DMS153 (cell line): ENCODE data around the gene SNPH.
"Not testable (repeated sequence)": the region's sequence is repeated elsewhere in the genome, so short reads cannot be mapped to it uniquely, and the experiment has no call there.

ENCODE experiments used
- DNase-seq: peaks from one replicate; lab custom pipeline; 2025; lab: John Stamatoyannopoulos, UW

SNPH gene, protein sequence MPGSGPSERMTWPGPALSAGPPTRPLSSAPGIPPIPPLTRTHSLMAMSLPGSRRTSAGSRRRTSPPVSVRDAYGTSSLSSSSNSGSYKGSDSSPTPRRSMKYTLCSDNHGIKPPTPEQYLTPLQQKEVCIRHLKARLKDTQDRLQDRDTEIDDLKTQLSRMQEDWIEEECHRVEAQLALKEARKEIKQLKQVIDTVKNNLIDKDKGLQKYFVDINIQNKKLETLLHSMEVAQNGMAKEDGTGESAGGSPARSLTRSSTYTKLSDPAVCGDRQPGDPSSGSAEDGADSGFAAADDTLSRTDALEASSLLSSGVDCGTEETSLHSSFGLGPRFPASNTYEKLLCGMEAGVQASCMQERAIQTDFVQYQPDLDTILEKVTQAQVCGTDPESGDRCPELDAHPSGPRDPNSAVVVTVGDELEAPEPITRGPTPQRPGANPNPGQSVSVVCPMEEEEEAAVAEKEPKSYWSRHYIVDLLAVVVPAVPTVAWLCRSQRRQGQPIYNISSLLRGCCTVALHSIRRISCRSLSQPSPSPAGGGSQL

DNA sequence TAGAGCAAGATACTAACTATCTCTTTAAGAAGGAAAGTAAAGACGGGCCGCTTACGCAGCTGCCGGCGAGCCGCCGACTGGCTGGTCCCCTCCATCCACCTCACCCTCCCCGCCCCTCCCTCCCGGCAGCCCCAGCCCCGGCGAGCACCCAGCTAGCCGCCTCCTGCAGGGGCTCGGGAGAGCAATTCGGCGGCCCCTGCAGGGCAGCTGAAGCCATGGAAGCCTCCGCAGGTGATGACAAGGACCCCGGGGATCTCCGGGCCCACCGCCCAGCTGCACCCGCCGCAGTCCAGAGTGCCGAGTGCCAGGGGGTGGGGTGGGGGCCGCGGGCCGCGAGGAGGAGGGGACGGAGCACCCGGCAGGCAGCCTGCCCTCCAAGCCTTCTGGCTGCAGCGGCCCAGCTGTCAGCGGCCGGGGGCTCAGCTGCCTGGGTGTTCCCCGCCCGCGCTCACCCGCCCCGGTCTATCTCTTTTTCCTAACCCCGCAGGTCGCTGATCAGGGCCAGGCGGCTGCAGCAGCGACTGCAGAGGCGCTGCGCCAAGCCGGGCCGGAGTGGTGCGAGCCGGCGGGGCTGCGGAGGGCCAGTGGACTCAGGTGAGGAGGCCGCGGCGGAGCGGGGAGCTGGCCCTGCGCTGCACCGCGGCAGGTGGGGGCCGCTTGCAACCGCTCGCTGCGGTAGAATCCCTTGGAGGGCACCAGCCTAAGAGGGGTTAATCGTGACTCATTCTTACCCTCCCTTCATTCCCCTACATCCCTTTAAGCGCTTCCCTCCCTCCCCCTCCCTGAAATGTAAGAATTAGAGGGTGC lies at the start of gene SNPH:
SNPH (plus strand) TSS at position 128 of the 807 bp plus-strand sequence. CDS start 29,946 bp downstream, outside the sequence.
- DNase-seq = peak; percentile 13

DNA sequence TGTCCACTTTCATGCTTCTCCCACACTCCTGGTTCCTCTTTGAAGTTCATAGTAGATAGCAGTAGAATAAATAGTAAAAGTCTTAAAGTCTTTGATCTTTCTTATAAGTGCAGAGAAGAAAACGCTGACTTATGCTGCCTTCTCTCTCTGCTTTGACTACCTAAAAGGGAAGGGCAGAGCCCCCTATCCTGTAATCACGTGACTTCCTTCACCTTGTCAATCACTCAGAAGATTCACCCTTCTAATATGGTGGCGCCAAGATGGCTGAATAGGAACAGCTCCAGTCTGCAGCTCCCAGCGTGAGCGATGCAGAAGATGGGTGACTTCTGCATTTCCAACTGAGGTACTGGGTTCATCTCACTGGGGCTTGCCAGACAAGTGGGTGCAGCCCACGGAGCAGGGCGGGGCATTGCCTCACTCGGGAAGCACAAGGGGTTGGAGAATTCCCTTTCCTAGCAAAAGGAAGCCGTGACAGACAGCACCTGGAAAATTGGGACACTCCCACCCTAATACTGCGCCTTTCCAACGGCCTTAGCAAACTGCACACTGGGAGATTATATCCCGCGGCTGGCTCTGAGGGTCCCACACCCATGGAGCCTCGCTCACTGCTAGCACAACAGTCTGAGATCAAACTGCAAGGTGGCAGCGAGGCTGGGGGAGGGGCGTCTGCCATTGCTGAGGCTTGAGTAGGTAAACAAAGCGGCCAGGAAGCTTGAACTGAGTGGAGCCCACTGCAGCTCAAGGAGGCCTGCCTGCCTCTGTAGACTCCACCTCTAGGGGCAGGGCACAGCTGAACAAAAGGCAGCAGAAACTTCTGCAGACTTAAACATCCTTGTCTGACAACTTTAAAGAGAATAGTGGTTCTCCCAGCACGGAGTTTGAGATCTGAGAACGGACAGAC lies 49.3 kb upstream of the SNPH start:
- DNase-seq = not testable (repeated sequence)

DNA sequence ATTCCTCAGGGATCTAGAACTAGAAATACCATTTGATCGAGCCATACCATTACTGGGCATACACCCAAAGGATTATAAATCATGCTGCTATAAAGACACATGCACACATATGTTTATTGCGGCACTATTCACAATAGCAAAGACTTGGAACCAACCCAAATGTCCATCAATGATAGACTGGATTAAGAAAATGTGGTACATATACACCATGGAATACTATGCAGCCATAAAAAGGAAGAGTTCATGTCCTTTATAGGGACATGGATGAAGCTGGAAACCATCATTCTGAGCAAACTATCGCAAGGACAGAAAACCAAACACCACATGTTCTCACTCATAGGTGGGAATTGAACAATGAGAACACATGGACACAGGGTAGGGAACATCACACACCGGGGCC lies 43.3 kb upstream of the SNPH start:
- not testable (repeated sequence) for DNase-seq

DNA sequence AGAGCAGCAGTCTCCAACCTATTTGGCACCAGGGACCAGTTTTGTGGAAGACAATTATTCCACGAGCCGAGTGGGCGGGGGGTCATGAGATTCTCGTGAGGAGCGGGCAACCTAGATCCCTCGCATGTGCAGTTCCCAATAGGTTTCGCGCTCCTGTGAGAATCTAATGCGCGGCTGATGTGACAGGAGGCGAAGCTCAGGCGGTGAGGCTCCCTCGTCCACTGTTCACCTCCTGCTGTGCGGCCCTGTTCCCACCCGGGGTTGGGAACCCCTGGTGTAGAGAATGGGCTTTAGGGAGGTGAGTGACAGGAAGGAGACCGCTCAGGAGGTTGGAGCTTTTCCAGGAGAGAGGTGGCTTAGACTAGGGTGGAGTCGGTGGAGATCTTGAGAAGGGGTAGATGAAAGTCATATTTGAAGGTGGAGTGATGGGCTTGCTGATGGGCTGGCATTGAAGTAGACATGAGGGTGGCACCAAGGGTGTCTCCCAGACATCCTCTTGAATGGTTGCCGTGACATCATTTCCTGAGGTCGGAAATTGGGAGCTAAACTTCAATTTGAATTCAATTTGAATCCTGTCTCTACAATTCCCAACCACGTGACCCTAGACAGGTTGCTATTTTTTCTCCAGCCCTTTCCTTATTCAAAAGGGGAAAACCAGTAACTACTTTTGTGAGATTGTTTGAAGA lies 41.7 kb upstream of the SNPH start:
- no peak for DNase-seq

DNA sequence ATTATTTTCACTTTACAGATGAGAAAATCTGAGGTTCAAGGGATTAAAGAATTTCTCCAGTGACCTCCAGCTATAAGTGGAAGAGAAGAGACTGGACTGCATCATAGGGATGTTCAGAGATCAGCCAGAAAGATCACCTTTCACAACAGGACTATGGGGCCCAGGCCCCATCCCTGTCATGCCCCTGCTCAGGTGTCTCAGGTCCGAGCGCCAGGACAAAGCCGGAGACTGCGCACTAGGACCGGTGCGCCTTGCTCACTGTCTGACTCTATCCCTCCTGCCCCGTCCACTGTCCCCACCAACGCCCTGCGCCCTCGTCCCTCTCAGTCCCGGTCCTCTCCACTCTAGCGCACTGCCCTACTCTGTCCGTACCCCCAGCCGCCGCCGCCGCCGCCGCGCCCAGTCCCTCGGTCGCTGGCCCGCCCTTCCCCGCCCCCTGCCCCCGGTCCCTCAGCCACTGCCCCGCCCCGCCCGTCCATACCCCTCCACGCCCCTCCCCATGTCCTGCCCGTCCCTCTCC lies 40.8 kb upstream of the SNPH start:
- DNase-seq = peak; percentile 22

DNA sequence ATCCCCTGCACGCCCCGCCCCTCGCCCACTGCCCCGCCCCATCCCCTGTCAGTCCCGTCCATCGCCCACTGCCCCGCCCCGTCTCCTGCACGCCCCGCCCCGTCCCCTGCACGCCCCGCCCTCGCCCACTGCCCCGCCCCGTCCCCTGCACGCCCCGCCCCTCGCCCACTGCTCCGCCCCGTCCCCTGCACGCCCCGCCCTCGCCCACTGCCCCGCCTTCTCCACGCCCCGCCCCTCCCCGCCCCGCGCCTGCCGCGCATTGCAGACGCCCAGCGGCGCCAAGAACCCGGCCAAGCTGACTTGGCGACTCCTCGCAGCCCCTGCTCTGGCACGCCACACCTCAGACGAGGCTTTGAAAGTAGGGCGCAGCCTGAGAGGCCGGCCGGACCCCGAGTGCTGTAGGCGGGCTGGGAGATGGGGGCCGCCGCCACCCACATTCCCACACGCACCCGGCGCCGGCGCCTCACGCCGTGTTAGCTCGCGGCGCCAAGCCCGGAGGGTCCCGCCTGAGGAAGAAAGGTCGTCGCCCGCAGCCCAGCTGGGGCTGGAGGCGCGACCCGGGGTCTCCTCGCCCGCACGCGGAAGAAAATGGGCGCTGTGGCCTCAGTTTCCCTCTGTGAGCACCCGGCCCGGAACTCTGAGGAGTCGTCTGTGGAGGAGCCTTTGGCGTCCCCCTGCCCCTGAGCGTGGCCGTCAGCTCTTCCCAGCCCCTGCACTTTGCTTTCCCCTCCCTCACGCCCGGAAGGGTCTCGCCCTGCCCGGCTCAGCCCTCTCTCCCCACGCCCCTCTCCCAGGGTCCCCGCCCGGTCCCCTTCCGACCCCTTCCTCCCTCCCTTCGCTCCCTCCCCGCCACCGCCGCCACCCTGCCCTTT lies 40.1 kb upstream of the SNPH start, which contains the start of gene RAD21L1:
RAD21L1 (plus strand) TSS at position 262 of the 872 bp plus-strand sequence. CDS start 2,410 bp downstream, outside the sequence.
- no peak for DNase-seq

DNA sequence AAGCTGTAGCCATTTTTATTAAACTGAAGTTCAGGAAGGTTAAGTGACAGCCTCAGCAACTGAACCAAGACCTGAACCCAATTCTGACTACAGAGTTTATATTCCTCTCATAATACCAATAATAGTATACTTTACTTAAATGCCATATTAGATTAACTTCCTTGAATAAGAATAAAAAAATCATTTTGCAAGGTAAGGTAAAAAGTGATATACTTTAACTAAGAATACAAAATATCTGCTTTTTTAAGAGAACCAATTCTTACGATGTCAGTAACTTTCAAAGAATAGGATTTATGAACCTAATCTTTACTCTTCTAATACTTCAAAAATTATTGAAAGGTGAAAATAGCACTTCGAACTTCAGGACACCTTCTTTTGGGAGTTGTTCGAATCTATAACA lies 36.6 kb upstream of the SNPH start:
- DNase-seq = no peak

DNA sequence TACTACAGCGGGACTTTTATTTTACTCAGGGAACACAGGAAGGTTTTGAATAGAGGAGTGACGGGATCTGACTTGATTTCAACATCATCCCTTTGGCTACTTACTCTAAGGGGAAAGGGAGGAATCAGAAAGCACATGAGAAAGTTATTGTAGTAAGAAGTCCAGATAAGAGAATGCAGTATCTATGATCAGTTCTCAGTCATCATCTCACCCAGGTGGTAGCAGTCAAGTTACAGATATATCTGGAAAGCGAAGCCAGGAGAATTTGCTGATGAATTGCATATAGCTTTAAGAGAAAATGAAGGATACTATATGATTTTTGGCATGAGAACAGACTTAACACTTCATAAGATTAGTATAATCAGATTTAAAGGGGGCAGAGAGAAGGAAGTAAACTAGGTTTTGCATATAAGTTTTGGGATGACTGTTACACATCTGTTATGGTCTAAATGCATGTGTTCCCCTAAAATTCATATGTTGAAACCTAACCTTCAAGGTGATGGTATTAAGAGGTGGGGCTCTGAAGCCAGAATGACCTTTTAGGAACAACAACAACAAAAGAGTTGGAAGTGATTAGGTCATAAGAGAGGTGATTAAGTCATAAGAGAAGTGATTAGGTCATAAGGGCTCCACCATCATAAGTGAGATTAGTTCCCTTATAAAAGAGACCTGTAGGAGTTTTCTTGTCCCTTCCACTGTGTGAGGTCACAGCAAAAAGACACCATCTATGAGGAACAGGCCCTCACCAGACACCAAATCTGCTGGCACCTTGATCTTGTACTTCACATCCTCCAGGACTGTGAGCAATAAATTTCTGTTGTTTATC lies 33.6 kb upstream of the SNPH start:
- DNase-seq = no peak

DNA sequence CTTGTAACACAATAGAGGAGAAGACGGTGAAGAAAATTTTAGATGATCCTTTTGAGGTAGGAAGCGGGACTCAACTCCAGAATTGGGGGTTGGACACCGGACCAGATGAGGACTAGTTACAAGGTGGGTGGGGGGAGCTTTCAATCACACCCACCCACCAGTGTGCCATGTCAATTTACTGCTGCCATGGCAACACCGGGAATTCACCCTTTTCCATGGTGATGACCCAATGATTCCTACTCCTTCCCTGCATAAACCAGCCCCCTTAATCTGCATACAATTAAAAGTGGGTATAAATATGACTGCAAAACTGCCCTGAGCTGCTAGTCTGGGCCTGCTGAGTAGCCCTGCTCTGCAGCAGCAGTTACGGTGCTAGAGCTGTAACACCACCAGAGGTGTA lies 25.5 kb upstream of the SNPH start:
- no peak for DNase-seq

DNA sequence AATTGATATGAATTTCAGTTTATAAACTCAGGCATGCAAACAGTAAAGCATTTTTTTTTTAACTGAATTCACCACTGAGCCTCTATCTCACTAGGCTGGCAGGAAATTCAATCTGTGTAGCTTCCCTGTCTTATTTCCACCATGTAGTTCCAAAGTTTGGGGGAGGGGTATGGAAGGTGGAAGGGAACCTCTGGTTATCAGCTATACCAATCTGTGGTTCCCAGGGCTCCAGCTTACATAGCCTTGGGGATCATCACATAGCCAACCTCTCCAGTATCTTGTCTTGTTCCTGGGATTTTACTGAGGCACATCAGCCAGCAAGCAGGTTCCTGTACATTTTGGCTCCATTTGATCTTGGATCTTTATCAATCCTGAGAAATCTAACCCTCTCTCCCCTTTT lies 24.6 kb upstream of the SNPH start:
- no peak for DNase-seq

DNA sequence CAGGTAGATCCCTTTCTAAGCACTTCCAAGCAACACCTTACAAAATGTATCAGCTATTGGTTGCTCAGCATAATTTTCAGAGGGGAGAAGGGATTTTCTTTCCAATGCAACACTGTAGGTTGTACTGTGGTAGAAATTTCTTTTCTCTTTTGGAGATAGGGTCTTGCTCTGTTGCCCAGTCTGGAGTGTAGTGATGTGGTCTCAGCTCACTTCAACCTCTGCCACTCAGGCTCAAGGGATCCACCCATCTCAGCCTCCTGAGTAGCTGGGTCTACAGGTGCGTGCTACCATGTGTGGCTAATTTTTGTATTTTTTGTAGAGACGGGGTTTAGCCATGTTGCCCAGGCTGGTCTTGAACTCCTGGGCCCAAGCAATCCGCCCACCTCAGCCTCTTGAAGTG lies 24.0 kb upstream of the SNPH start:
- no peak for DNase-seq

DNA sequence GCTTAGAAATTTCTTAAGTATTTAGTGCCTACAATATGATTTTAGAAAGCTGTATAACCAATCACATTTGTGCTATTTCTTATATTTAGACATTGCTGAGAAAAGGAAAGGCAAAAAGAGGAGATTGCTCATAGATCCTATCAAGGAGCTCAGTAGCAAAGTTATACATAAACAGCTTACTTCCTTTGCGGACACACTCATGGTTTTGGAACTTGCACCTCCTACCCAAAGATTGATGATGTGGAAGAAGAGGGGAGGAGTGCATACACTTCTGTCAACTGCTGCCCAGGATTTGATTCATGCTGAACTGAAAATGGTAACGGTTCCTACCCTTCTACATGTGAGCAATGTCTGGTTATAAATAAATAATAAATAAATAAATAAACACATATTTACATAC lies 23.6 kb upstream of the SNPH start:
- no peak for DNase-seq

DNA sequence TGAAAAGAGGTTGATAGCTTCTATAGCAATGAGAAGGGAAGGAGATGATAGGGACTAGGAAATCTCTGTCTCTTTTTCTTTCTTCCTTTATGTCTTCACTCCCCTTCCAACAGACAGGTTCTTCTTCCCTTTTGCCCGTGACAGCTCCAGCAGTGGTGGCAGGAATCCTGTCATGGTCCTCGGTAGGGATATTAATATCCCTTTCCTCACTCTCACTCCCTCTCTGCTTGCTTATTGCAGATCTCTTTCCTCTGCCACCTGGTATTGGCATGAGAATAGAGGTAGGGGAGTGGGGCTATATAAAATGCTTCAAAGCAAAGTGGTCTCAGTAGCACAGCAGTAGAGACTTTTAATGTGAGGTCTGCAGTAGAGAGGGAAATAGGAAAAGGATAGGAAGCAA lies 20.5 kb upstream of the SNPH start:
- DNase-seq = no peak

DNA sequence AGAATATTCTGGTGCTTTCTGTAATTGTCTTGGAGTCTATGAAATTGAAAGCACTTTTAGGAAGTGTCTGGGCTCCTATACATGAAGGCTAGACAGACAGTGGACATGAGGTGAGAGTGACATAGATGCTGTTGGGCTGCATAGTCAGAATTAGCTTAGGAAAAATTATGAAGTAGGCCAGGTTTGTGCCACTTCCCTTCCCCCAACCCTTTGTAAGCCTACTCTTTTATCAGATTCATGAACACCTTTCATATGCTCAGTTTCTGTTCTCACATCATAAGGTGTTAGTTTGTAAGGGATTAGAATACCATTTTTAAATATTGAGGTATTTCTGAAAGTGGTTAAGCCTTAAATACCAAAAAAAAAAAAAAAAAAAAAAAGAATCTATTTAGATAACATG lies 18.4 kb upstream of the SNPH start:
- DNase-seq = no peak

DNA sequence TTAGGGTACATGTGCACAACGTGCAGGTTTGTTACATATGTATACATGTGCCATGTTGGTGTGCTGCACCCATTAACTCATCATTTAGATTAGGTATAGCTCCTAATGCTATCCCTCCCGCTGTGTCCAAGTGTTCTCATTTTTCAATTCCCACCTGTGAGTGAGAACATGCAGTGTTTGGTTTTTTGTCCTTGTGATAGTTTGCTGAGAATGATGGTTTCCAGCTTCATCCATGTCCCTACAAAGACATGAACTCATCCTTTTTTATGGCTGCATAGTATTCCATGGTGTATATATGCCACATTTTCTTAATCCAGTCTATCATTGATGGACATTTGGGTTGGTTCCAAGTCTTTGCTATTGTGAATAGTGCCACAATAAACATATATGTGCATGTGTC lies 15.8 kb upstream of the SNPH start:
- DNase-seq = not testable (repeated sequence)

DNA sequence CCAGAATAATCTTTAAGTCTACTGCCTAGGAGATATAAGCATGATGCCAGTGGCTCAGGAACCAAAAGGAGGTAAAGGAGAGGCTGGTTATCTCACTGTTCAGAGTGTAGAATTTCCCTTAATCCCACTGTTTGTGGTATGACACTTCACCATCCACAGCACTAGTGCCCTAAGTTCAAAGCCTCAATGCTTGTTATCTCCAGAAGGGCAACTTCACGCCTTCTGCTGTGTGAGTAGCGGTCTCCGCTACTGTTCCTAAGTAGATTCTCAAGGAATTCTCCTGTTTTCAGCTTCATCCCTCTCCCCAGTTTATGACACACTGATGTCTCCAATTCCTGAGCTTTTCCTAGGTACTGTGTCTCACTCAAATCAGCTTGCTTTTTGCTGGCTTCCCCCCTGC lies 13.7 kb upstream of the SNPH start:
- DNase-seq = no peak

DNA sequence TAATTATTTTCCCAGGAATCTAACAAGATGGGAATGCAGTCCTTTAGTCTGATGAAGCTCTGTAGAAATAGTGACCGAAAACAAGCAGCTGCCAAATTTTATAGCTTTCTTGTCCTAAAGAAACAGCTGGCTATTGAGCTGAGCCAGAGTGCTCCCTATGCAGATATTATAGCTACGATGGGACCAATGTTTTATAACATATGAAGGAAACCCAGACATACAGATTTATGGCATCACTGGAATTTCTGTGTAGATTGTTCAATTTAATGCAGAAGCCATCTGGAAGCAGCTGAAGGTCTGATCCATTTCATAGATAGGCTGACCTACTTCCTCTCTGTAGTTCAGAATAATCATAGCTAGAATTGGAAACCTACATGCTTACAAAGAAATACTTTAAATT lies 11.8 kb upstream of the SNPH start:
- no peak for DNase-seq

DNA sequence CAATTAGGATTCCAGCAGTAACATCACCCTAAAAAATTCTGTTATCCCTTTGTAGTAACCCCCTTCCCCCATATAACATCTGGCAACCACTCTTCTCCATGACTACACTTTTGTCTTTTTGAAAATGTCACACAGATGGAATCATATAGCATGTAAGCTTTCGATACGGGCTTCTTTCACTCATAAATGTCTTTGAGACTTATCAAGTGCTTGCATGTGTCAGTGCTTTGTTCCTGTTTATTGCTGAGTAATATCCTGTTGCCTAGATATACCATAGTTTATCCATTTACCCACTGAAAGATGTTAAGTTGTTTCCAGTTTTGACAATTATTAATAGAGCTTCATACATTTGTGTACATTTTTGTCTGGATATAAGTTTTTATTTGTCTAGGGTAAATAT lies 10.4 kb upstream of the SNPH start:
- DNase-seq = no peak

DNA sequence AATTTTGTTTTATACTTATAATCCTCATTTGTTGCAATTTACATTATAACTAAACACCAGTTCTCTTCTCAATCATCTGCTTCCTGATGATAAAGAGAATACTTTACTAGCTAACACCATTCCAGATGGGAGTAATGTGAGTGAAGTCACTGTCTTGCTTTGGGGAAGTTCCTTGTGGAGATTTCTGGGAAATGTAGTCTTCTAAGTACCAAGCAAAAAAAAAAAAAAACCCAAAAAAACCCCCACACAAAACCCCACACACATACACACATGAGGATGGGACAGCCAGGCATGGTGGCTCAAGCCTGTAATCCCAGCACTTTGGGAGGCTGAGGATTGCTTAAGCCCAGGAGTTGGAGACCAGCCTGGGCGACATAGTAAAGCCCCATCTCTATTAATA lies 2.2 kb upstream of the SNPH start:
- no peak for DNase-seq
